Natural killer cell (primary cell): ENCODE results near the gene COPZ2. TPM values are rescaled to one million over a fixed set of nuclear protein-coding genes. Genes with fewer than 3 reads are reported as not detected.

Experiments
- ATAC-seq, 3 donors: fragments of 150-1000 bp in 2 of 3; fragments of 200-7000 bp in 1 of 3; cut with Tn5 transposase; 1 replicate in 1 of 3; 2 replicates in 2 of 3; pipeline ENCODE4 v1.10.0; 2021; ENCODE audit warnings: mild to moderate bottlenecking in 2 of 3, moderate library complexity in 2 of 3
- DNase-seq, 2 donors: peaks; one replicate each; pipeline versions ENCODE4 v3.0.0 to v3.0.0-alpha.2; 2013 to 2021; ENCODE audit warnings: mixed read lengths in 1 of 2
- H3K27ac ChIP-seq: one replicate; pipeline ENCODE4 v1.5.1; 2013; ENCODE audit warnings: mild to moderate bottlenecking, low read length
- H3K27me3 ChIP-seq: one replicate; pipeline ENCODE4 v1.6.1; 2013; ENCODE audit warnings: low read length; ENCODE audit not compliant: control insufficient read depth, insufficient read depth
- H3K36me3 ChIP-seq: one replicate; pipeline ENCODE4 v1.6.1; 2013; ENCODE audit warnings: low read length; ENCODE audit not compliant: control insufficient read depth, insufficient read depth
- H3K4me1 ChIP-seq: one replicate; pipeline ENCODE4 v1.6.1; 2013; ENCODE audit warnings: low read length; ENCODE audit not compliant: control insufficient read depth, insufficient read depth
- H3K4me3 ChIP-seq: one replicate; pipeline ENCODE4 v1.5.1; 2013; ENCODE audit warnings: low read length
- H3K9me3 ChIP-seq: one replicate; pipeline ENCODE4 v1.6.1; 2013; ENCODE audit warnings: low read length; ENCODE audit not compliant: control insufficient read depth, insufficient read depth
- H3K27ac Mint-ChIP-seq, 2 donors: one replicate each; pipeline ENCODE4 v1.8.0; 2022; ENCODE audit warnings: mild to moderate bottlenecking in 2 of 2, mixed read lengths in 2 of 2, moderate library complexity in 1 of 2
- H3K27me3 Mint-ChIP-seq, 2 donors: one replicate each; pipeline ENCODE4 v1.8.0; 2022; ENCODE audit warnings: low read depth in 2 of 2, mixed read lengths in 2 of 2
- H3K36me3 Mint-ChIP-seq: one replicate; pipeline ENCODE4 v1.8.0; 2022; ENCODE audit warnings: mixed read lengths
- H3K4me1 Mint-ChIP-seq, 2 donors: one replicate each; pipeline ENCODE4 v1.8.0; 2022; ENCODE audit warnings: mixed read lengths in 2 of 2
- H3K4me3 Mint-ChIP-seq: one replicate; pipeline ENCODE4 v1.8.0; 2022; ENCODE audit warnings: mild to moderate bottlenecking, moderate library complexity, mixed read lengths
- H3K9me3 Mint-ChIP-seq, 2 donors: one replicate each; pipeline ENCODE4 v1.8.0; 2022; ENCODE audit warnings: mixed read lengths in 2 of 2
- WGBS: methylation state at CpG from one replicate; pipeline ENCODE4 v1.1.7; 2013; ENCODE audit warnings: missing lambda C conversion rate; ENCODE audit not compliant: insufficient coverage; 5-methylcytosine and 5-hydroxymethylcytosine counted together
- intact Hi-C: fragments of 100-400 bp; cut with micrococcal nuclease; formaldehyde crosslinking; loops from one replicate; pipeline ENCODE4 v1.14.2; 2022
- total RNA-seq, 4 donors: library from RNA; stranded (reverse); fragments of 120-200 nt in 1 of 4; gene quantifications; one replicate each; pipeline versions ENCODE4 v1.2.3 to v1.2.4, GENCODE V29; 2013 to 2022
- TF ChIP-seq, protein P1 (sequence below): fragments of 200-600 bp; IDR thresholded peaks from one replicate; pipeline ENCODE4 v1.8.0; 2022; ENCODE audit warnings: antibody characterized with exemption

The COPZ2 gene
- total RNA-seq, 3 donors from 2014 or later (not counting 1 experiment from before 2014, with no cell fraction given), result 15.9 to 19.1 (median 16.5) TPM

DNA sequence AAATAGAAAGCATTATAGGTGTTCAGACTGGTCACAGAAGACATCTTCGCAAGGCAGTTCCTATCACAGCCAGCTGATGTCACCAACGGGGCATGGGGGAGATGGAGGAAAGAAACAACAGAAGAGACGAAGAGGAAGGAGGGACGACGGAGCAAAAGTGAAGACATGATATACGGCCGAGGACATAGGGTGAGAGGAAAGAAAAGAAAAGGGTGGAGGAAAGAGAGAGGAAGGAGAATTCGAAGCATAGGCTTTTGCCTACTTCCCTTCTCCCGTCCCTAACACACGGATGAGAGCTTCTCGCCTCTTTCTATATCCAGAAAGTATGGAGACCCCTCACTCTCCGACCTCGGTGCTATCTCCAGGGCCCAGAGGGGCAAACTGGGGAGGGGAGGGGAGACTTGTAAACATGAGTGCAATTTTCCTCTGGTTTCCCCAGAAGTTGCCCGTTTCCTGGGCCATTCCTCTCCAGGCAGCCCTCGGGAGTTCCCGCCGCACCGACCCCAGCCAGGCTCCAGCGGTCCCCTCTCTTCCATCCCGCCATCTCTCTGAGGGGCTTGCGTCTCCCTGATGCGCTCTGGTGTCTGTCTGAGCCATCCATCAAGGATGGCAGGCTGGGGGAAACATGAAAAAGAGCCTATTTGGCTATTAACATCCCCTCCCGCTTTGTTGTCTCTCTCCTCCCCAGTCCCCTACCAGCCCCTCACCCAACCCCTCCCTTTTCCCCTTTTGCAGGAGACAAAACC lies 26.0 kb downstream of the COPZ2 start:
- Mint-ChIP-seq H3K4me3 (peak overlapping the region; percentile 67), H3K27ac (no peak overlapping the region), H3K27me3 (peaks cover 55 to 62% of the 10 kb centered on the region in 2 donors), H3K4me1 (peaks cover 6 to 15% of the 10 kb centered on the region in 2 donors), H3K36me3 (no peaks in the 10 kb centered on the region), H3K9me3 (no peaks in the 10 kb centered on the region)
- DNase-seq, result peak in 1 of 2 donors; percentile 70
- Histone ChIP-seq H3K36me3 (no peaks in the 10 kb centered on the region), H3K4me1 (peaks cover 12% of the 10 kb centered on the region), H3K9me3 (no peaks in the 10 kb centered on the region), H3K27ac (no peak overlapping the region), H3K4me3 (no peak overlapping the region), H3K27me3 (peaks cover 11% of the 10 kb centered on the region)
- ATAC-seq, result peak; percentile 48 to 63 (median 58)
- intact Hi-C loops, result no loop called here
- TF ChIP-seq, protein P1, sequence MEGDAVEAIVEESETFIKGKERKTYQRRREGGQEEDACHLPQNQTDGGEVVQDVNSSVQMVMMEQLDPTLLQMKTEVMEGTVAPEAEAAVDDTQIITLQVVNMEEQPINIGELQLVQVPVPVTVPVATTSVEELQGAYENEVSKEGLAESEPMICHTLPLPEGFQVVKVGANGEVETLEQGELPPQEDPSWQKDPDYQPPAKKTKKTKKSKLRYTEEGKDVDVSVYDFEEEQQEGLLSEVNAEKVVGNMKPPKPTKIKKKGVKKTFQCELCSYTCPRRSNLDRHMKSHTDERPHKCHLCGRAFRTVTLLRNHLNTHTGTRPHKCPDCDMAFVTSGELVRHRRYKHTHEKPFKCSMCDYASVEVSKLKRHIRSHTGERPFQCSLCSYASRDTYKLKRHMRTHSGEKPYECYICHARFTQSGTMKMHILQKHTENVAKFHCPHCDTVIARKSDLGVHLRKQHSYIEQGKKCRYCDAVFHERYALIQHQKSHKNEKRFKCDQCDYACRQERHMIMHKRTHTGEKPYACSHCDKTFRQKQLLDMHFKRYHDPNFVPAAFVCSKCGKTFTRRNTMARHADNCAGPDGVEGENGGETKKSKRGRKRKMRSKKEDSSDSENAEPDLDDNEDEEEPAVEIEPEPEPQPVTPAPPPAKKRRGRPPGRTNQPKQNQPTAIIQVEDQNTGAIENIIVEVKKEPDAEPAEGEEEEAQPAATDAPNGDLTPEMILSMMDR, result no peak
- 5% methylated on average over 18 of the region's 23 CpGs for WGBS

DNA sequence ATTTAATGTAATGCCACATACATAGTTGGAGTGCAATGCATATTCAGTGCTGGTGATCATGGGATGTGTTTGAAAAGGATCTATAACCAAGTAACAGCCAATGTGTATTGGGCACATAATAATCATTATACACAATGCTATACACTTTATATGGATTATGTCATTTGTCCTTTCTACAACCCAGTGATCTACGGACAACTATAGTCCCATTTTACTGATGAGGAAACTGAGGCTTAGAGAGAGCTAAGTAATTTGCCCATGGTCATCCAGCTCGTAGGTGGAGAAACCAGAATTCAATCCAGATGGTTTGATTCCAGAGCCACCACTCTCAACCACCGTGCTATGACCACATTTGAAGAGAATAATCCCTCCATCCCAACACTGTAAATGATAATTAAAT lies 27.4 kb downstream of the COPZ2 start:
- H3K27me3 Mint-ChIP-seq, result peaks cover 50 to 62% of the 10 kb centered on the region in 2 donors
- H3K36me3 Mint-ChIP-seq, result no peaks in the 10 kb centered on the region
- H3K4me1 Mint-ChIP-seq, result peaks cover 6 to 15% of the 10 kb centered on the region in 2 donors
- Histone ChIP-seq H3K9me3 (no peaks in the 10 kb centered on the region), H3K27ac (no peak overlapping the region), H3K36me3 (no peaks in the 10 kb centered on the region), H3K27me3 (peaks cover 11% of the 10 kb centered on the region), H3K4me1 (peaks cover 12% of the 10 kb centered on the region), H3K4me3 (no peak overlapping the region)
- DNase-seq, result no peak
- TF ChIP-seq, protein P1, result no peak
- intact Hi-C loops, result no loop called here
- 85% methylated on average over 2 of the region's 3 CpGs for WGBS
- ATAC-seq, result no peak
- no peak overlapping the region for H3K27ac Mint-ChIP-seq
- no peak overlapping the region for H3K4me3 Mint-ChIP-seq
- no peaks in the 10 kb centered on the region for H3K9me3 Mint-ChIP-seq

DNA sequence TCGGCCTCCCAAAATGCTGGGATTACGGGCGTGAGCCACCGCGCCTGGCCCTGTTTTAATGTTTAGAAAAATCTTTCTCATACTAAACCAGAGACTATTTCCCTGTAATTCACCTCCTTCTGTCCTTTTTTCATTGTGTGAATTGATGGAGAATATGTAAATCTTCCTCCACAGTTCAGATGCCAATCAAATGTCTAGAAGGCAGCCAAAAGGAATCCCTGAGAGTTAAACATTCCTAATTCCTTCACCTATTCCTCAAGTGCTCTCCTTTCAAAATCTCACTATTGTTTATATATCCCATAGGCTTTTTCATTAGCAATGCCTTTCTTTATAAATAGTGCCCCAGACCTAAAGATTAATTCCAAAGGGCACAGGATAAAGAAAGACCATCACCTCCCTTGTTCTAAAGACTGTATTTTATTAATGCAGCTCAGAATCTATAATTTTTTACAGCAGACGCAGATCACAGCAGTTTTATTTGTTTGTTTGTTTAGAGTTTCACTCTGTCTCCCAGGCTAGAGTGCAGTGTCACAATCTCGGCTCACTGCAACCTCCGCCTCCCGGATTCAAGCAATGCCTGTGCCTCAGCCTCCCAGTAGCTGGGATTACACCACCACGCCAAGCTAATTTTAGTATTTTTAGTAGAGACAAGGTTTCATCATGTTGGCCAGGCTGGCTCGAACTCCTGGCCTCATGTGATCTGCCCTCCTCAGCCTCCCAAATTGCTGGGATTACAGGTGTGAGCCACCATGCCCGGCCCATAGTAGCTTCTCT lies 30.5 kb downstream of the COPZ2 start:
- H3K4me3 Mint-ChIP-seq, result no peak overlapping the region
- TF ChIP-seq, protein P1, result no peak
- Histone ChIP-seq H3K27ac (no peak overlapping the region), H3K36me3 (no peaks in the 10 kb centered on the region), H3K4me3 (no peak overlapping the region), H3K9me3 (no peaks in the 10 kb centered on the region), H3K4me1 (peaks cover 11% of the 10 kb centered on the region), H3K27me3 (peaks cover 9% of the 10 kb centered on the region)
- WGBS, result 91% methylated on average over 12 of the region's 12 CpGs
- intact Hi-C loops, result no loop called here
- DNase-seq (no peak), ATAC-seq (no peak)
- no peak overlapping the region for H3K27ac Mint-ChIP-seq
- peaks cover 6 to 11% of the 10 kb centered on the region in 2 donors for H3K4me1 Mint-ChIP-seq
- no peaks in the 10 kb centered on the region for H3K9me3 Mint-ChIP-seq
- no peaks in the 10 kb centered on the region for H3K36me3 Mint-ChIP-seq
- H3K27me3 Mint-ChIP-seq, result peaks cover 40 to 55% of the 10 kb centered on the region in 2 donors
